Putamen (tissue), 1 donor: ENCODE measurements around the gene C11orf91.
"Not testable (repeated sequence)": the region's sequence is repeated elsewhere in the genome, so short reads cannot be mapped to it uniquely, and the experiment has no call there.

Experiments
- DNase-seq: peaks from one replicate; pipeline ENCODE4 v3.0.0-alpha.2; 2016; ENCODE audit warnings: low spot score

Gene C11orf91

DNA sequence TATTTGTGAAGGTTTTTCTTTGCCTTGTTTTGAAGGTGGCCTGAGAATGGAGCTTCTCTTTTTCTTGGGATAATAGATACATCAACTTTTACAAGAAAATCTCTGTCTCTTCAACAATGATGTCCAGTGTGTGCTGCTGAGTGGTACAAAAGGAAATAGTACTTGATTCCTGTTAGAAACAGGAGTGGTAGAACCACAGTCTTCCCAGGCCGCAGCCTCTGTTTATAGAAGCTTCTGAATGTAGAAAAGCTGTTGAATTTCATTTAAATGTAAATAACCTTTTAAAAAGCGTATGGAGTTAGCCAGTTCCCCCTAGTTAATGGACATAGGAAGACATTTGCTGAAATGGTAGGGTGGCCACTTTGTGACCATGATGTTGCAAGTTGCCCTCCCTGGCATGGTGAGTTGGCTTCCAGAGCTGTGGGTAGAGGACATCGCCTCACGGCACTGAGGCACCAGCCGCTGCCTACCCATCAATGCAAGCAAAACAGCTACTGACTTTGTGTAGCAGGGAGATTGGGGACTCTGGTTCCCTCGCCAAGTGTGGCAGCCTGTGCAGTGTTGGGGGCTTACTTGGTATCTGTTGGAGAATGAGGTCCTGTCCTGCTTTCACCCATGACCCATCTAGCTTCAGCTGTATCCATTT, 31.6 kb downstream of the C11orf91 start:
- DNase-seq, result no peak

GRCh38 chr11:33668468-33668825, 32.2 kb downstream of the C11orf91 start:
- DNase-seq, result no peak

DNA sequence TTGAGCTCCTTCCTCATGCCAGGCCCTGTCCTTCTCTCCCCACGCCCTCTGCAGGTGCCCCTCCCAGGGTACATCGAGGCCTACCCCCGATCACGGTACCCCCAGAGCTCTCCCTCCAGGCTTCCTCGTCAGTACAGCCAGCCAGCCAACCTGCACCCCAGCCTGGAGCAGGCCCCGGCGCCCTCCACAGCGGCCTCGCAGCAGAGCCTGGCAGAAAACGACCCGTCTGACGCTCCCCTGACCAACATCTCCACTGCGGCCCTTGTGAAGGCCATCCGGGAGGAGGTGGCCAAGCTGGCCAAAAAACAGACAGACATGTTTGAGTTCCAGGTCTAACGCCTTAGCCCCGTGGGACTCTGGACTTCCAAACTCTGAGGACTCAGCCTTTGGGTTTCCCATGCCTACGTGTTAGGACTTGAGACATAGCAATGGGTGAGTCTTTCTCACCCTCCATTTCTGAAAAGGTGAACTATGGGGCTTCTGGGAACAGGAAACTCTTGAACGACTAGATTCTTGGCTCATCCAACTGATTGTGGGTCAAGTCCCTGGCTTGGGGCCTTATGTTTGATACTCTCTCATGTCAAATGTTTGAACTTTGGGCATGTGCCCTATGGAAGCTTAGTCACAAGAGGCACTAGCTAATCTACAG, 32.7 kb downstream of the C11orf91 start:
- DNase-seq, result no peak

- no peak for DNase-seq
Measured at GRCh38 chr11:33665350-33666106, 35.1 kb downstream of the C11orf91 start.

- DNase-seq, result no peak
Measured at GRCh38 chr11:33664827-33665226, 35.8 kb downstream of the C11orf91 start.

DNA sequence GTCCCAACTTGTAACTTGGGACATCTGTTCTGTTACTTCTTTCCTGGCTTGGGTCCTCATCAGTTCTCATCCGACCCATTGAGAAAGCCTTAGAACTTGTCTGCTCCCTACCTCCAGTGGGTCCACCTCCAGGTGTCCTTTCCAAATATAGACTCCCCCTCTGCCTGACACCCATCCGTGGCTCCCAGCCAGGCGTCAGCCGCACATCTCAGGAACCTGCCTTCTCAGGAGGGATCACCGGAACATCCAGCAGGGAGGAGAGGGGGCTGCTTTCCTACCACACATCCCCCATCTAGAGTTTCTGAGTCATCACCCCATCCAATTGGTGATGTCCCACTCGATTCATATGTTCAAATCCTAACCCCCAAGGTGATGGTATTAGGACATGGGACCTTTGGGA, 36.5 kb downstream of the C11orf91 start:
- no peak for DNase-seq

- DNase-seq, result no peak
Measured at GRCh38 chr11:33663121-33663520, 37.5 kb downstream of the C11orf91 start.

- not testable (repeated sequence) for DNase-seq
Measured at GRCh38 chr11:33661526-33661925, 39.1 kb downstream of the C11orf91 start.

DNA sequence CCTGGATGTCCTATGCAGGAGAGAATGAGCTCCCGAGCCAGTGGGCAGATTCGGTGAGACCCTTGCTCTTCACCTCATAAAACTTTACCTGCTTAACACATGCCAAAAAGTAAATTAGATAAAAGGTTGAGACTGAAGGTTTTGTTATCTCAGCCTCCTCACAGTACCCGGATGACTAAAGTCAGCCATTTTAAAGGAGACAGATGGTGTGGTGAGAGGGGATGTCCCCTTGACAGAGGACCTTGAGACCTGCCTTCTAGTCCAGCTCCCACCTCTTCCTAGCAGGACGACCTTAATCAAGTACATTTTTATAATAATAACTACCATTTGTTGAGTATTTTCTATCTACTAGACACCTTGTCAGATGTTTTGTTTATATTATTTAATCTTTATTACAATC, 39.7 kb downstream of the C11orf91 start:
- DNase-seq, result no peak

DNA sequence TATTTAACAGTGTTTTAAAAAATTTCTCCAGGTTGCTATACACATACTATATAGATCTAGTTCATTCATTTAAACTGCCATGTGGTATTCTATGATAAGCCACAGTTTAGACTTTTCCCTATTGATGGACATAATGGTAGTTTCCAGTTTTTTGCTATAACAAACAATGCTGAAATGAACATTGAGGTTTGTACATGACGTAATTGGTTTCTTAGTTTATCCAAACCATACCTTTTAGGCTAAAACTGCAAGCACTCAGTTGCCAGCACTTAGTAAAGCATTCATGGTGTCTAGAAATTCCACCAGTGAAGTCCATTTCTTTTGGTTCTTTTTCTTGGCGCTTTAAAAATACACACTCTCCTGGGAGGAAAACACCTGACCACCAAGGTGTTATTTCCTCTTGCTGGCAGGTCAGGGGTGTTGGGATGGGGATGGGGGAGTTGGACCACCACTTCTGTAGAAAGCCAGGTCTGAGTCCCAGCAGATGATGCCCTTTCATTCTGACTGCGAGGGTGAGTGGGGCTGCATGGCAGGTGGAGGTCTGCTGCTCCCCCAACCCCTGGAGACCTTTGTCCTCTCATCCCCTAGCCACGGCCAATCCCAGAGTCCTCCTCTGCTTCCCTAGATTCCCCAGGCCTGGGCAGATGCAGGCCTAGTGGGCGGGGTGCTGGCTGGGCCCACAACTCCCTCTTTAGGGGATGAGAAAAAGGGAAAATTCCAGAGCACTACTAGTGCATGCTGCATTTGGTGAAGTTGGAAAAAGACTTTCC, 41.1 kb downstream of the C11orf91 start:
- no peak for DNase-seq

DNA sequence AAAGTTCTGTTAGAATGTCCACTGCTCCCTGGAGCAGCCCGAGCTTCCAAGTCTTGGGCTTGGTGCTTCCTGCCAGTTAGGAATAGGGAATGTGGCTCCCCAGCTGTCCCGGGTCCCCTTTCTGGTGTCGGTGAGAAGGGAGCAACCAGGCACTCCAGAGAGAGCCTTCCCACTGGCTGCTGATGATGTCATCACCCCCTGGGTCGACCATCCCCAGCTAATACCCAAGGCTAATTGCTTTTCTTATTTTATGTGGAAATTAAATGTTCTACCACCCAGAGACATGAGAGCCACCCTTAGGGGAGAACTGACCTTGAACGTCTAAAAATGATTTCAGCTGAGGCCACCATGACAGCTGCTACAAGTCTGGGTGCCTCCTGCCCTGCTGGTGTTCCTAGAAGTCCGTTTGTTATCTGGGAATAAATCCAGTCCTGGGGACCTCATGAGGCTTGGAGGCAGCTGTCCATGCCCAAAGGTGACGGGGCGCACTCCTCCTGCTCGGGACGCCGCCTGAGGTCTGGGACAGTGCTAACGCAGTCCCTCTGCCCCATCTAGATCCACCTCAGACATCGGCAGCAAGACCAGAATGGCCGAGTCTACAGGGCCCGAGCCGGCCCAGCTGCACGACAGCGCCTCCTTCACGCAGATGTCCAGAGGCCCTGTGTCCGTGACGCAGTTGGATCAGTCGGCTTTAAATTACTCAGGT, 42.3 kb downstream of the C11orf91 start:
- no peak for DNase-seq

DNA sequence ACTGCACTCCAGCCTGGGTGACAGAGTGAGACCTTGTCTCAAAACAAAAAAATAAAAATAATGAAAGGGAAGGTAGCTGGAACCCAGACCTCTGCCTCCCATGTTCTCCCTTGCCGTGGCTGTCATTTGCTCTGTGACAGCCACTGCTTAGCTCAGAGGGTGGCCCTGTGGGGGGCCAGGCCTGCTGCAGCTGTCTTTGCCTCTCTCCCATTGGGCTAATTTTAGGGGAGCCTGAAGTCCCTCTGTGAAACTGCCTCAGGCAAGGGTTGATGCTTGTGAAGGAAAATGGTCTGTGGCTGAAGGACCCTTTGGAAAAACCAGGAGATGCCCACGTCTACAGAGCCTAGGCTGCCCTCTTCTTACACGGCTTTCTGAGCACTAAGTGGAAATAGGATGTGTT, 42.9 kb downstream of the C11orf91 start:
- DNase-seq, result no peak

- no peak for DNase-seq
Measured at GRCh38 chr11:33656768-33657167, 43.9 kb downstream of the C11orf91 start.

DNA sequence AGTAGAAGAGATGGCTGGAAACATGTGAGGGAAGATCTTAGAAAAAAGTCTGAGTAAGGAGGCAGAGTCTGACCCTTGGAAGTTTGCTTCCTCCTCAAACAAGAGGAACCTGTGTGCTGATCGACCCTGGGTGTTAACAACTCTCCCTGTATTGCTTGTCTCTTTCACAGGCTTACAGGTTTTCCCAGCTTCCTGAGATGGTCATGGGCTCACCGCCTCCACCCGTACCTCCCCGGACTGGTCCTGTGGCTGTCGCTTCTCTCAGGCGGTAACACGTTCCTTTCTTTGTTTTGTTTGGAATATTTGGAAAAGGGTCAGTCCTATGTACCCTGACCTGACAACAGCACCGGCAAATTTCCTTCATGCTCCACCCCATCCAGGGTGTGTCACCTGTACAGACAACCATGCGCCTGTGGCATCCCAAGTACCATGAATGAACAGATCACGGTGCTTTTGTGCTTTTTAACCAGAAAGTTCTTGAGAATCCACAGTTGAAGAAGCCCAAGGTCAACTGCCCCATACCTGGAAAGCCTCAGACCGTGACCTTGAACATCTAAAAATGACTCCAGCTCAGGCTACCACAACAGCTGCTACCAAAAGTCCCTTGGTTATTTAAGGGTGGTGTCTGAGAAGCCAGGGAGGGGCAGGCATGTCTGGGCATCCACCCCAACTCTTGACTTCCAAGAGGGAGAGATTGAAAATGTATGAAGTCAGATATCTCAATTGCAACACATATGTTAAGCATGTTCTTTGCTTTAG, 44.6 kb downstream of the C11orf91 start:
- no peak for DNase-seq

DNA sequence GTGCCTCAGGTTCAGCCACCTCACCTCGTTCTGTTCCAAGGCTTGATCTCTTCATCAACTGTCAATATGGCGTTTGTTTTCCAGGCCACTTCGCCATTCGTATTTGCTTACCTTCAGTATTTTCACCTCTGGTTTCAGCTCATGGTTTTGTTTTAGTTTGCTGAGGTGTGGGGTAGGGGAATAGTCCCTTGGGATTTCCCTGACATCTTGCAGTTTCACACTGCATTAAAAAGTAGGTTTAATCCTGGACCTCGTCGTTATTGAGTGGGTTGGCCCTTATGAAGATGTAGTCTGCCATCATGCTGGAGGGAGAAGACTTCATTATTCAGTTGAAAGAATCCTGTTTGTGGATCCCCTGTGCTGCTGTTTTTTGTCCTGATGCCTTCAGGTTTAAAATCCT, 46.0 kb downstream of the C11orf91 start:
- DNase-seq, result no peak

DNA sequence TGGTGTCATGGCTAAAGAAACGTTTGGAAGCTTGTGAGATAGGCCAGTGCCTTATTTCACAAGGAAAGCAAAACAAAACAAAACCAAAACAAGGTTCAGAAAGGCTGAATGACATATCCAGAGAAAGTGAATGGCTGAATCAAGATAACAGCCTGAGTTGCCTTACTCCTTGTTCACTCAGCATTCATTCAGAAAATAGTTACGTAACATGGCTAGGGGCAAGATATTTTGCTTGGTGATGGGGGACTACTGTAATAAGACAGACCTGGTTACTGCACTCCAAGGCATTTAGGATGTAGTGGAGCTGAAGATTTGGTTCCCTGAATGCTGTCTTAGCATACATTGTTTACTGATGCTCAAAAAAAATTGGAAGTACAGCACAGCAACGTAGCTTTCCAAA, 47.7 kb downstream of the C11orf91 start:
- DNase-seq, result no peak

DNA sequence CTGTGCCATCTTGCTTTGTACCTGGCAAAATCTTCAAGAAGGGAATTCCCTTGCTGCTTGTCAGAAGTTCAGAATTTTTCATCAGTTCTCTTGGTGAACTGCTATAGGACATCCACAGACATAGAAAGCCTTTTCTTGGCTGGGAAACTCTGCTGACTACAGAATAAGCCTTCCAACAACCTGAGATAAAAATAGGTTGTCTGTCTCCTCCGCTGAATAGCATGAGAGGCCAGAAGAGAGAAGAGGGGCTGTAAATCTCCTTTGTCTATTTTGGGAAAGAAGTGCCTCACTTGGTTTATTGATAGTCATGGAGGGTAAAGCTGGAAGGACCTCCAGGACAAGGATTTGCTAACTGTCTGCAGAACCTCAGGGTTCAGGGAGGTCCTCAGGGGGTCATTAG, 48.2 kb downstream of the C11orf91 start:
- DNase-seq, result no peak

- no peak for DNase-seq
Measured at GRCh38 chr11:33651990-33652389, 48.6 kb downstream of the C11orf91 start.

DNA sequence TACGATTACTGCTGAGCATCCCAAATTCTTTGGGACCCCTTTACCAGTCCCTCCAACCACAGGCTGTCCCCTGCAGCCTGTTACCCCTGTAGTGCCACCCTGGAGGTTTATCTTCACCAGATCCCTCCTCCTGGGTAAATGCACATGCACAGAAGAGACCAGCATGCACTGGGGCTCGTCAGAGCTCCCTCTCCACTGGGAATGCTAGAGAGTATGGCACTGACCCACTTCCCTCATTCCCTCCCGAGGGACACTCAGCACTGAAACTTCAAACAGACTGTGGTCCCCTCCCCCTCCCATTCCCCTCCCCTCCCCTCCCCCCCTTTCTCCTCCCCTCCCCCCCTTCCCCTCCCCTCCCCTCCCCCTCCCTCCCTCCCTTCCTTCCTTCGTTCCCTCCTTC, 49.1 kb downstream of the C11orf91 start:
- no peak for DNase-seq

DNA sequence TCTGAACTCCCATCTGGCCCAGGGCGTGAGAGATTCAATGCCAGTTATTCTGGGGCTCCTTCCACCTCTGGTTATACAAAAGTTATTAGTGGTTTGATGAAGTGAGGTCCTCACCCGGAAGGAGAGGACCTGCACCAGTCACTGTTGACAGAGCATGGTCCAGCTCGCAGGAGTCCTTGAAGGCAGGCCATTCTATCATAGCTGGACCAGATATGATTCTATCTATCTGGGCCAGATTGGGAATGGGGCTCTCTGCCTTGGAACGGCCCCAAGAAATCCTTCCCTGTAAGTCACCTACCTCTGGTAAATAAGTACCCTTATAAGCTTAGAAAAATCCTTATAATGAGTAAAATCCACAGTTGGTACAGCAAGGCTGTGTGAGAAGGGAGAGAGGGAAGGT, 50.7 kb downstream of the C11orf91 start:
- DNase-seq, result no peak
